Fibroblast of lung (primary cell): ENCODE results near the gene SPEM3.

ENCODE experiments used
- EZH2 ChIP-seq: IDR thresholded peaks from 2 replicates; pipeline ENCODE4 v1.5.1; 2012; ENCODE audit warnings: low read length, control low read depth, mild to moderate bottlenecking; ENCODE audit errors: missing control alignments
- TF ChIP-seq, protein P1 (sequence below), 2 donors: IDR thresholded peaks in 1 of 2; conservative IDR thresholded peaks in 1 of 2; 1 replicate in 1 of 2; 2 replicates in 1 of 2; pipeline ENCODE4 v1.5.1; 2011 to 2012; ENCODE audit warnings: low read length in 2 of 2, control low read depth in 1 of 2, inconsistent platforms in 1 of 2, low read depth in 1 of 2, mild to moderate bottlenecking in 1 of 2

DNA sequence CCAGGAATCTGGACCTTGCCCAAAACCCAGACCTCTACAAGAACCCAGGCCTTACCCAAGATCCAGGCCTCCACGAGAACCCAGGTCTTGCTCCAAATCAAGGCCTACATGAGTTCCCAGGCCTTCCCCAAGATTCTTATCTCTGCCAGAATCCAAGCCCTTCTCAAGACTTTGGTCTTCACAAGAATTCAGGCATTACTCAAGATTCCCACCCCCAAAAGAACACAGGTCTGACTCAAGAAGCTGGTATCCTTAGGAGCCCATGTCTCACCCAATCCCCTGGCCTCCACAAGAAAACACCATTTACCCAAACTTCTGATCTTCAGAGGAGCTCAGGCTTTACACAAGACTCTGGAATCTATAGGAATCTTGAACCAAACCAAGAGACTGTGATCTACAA is 2.6 kb downstream of the SPEM3 start:
- TF ChIP-seq, protein P1, sequence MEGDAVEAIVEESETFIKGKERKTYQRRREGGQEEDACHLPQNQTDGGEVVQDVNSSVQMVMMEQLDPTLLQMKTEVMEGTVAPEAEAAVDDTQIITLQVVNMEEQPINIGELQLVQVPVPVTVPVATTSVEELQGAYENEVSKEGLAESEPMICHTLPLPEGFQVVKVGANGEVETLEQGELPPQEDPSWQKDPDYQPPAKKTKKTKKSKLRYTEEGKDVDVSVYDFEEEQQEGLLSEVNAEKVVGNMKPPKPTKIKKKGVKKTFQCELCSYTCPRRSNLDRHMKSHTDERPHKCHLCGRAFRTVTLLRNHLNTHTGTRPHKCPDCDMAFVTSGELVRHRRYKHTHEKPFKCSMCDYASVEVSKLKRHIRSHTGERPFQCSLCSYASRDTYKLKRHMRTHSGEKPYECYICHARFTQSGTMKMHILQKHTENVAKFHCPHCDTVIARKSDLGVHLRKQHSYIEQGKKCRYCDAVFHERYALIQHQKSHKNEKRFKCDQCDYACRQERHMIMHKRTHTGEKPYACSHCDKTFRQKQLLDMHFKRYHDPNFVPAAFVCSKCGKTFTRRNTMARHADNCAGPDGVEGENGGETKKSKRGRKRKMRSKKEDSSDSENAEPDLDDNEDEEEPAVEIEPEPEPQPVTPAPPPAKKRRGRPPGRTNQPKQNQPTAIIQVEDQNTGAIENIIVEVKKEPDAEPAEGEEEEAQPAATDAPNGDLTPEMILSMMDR (conservative IDR thresholded peaks at IDR 0.05 in 1 of 2, IDR thresholded peaks at IDR 0.05 in 1 of 2; ENCODE audit: low read depth in 1 of 2, low read length in 2 of 2), result no peak
- TF ChIP-seq EZH2, result no peak
